Heart left ventricle (tissue), 16 donors: Measurements from ENCODE around the gene PRMT5. TPM values are rescaled to one million over a fixed set of nuclear protein-coding genes. Genes with fewer than 3 reads are reported as not detected.
"Not testable (repeated sequence)": the region's sequence is repeated elsewhere in the genome, so short reads cannot be mapped to it uniquely, and the experiment has no call there.

Experiments
- ATAC-seq, 4 donors: fragments of 200-7000 bp; cut with Tn5 transposase; one replicate each; pipeline ENCODE4 v1.9.1; 2020 to 2022; ENCODE audit warnings: moderate library complexity in 4 of 4, mild to moderate bottlenecking in 3 of 4, moderate number of reproducible peaks in 1 of 4
- DNase-seq, 5 donors: peaks; one replicate each; pipeline ENCODE4 v3.0.0-alpha.2; 2020
- H3K27ac ChIP-seq, 12 donors: fragments of 200-600 bp; sonication (generic) in 4 of 12; one replicate each; pipeline versions ENCODE4 v1.5.0 to v1.8.0; 2016 to 2022; ENCODE audit warnings: mild to moderate bottlenecking in 2 of 12
- H3K27me3 ChIP-seq, 9 donors: fragments of 200-600 bp; sonication (generic) in 2 of 9; one replicate each; pipeline versions ENCODE4 v1.5.1 to v1.8.0; 2016 to 2022; ENCODE audit warnings: mild to moderate bottlenecking in 3 of 9
- H3K36me3 ChIP-seq, 9 donors: fragments of 200-600 bp; sonication (generic) in 2 of 9; one replicate each; pipeline versions ENCODE4 v1.5.0 to v1.8.0; 2018 to 2022; ENCODE audit warnings: mild to moderate bottlenecking in 2 of 9
- H3K4me1 ChIP-seq, 12 donors: fragments of 200-600 bp; sonication (generic) in 4 of 12; one replicate each; pipeline versions ENCODE4 v1.5.0 to v1.8.0; 2016 to 2022; ENCODE audit warnings: mild to moderate bottlenecking in 3 of 12
- H3K4me3 ChIP-seq, 12 donors: fragments of 200-600 bp; sonication (generic) in 4 of 12; one replicate each; pipeline versions ENCODE4 v1.5.0 to v1.8.0; 2017 to 2022; ENCODE audit warnings: mild to moderate bottlenecking in 9 of 12, moderate library complexity in 4 of 12
- H3K9me3 ChIP-seq, 12 donors: fragments of 200-600 bp; sonication (generic) in 4 of 12; one replicate each; pipeline versions ENCODE4 v1.5.0 to v1.8.0; 2016 to 2022; ENCODE audit warnings: mild to moderate bottlenecking in 1 of 12
- POLR2A ChIP-seq, 2 donors: fragments of 450-650 bp; IDR thresholded peaks; one replicate each; pipeline ENCODE4 v1.6.1; 2017; ENCODE audit warnings: antibody characterized with exemption in 2 of 2, mild to moderate bottlenecking in 2 of 2, moderate library complexity in 2 of 2
- WGBS, 4 donors: extraction: QIAGEN DNeasy Blood & Tissue Kit in 2 of 4; methylation state at CpG; one replicate each; pipeline versions ENCODE4 v1.1.5 to v1.1.7; 2013 to 2018; 5-methylcytosine and 5-hydroxymethylcytosine counted together
- intact Hi-C, 10 donors: fragments of 100-400 bp; cut with DNase I; formaldehyde crosslinking; loops; one replicate each; pipeline versions ENCODE4 v1.11.1 to v1.14.2; 2022
- polyA plus RNA-seq, 2 donors: library from polyadenylated mRNA; stranded (reverse); fragments of 200-250 nt; gene quantifications; one replicate each; pipeline ENCODE4 v1.2.3, GENCODE V29; 2013
- total RNA-seq, 9 donors: library from RNA; depleted of rRNA in 2 of 9; stranded (reverse); fragments of >200 nt in 2 of 9; fragmentation: NEBNext Ultra II Directional in 3 of 9; extraction: Animal tissue kit (Norgen Biotek cat#: 25700) in 3 of 9; gene quantifications; one replicate each; pipeline versions ENCODE4 v1.1.0 to v1.2.4, GENCODE V29; 2016 to 2023
- TF ChIP-seq, protein P1 (sequence below), 12 donors: fragments of 200-600 bp; sonication (generic) in 4 of 12; IDR thresholded peaks; one replicate each; pipeline versions ENCODE4 v1.5.0 to v1.8.0; 2018 to 2022; ENCODE audit warnings: antibody characterized with exemption in 12 of 12, mild to moderate bottlenecking in 5 of 12
- donor health status: ischemic (EF 13 %, LVEDD 7.1; RV severe dilation, severe dysfunction).
- donor health status: healthy with polysubstance abuse.
- donor health status: DM: no; HTN: yes; CAD: no.
- donor health status: DM: no; HTN: no; CAD: no.
- donor health status: ischemic (EF 25% LVEDD 6.9; RV normal size, moderate dysfunction).
- donor health status: ischemic (EF 25% LVEDD 5.7; RV mildly dilated, moderate dysfunction).
- donor health status: healthy.
- donor health status: DM: yes; HTN: yes; CAD: no.
- donor health status: ischemic (EF 35%, LVEDD 5.7; RV mildly dilated, moderate dysfunction).
- donor health status: nonischemic (EF 11% LVEDD 7.7; RV severe dilation, severe dysfunction).
- donor health status: DM: yes; HTN: yes; CAD: no.
- donor health status: PGD.
- donor health status: ischemic (EF 29% LVEDD 5.4; RV normal size, mild dysfunction).
- donor health status: nonischemic (EF 23%, LVEDD 6.1; RV moderate dilation, normal function).

Gene PRMT5
- total and polyA plus RNA-seq, 11 donors: 10.4 to 101 (median 48.8) TPM

DNA sequence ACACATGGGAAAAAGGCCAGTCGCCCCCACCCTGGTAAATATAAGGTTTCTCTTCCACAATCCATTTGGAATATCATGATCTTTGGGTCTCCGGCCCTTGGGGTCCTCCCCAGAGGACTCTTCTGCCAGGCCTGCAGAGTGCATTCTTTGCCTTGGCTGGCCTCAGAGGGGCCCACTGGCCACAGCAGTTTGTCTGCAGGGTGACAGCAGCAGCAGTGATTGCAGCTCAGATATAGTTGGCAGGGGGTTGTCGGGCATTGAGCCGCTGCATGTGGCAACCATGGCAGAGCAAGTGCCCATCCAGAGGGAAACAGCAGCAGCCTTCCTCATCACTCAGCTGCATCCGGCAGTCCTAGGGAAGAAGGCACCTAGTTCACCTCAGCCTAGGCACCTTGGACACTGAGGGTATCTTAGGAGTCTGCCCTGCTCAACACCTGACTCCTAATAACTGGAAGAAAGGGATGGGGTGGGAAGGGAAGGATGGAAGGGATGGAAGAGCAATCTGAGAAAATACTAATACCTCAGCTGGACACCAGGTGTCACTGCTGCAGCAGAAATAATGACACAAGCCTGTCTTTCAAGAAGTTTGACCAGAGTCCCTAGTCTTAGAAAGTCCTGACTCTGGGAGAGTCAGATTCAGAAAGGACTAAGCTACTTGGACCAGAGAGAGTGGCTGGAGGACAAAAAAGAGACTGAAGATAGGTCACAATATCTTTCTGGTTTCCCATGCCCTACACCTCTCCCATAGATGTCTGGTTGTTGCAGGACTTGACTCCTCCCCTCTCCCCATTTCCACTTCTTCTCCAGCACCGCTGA lies 44.2 kb upstream of the PRMT5 start:
- H3K36me3 ChIP-seq: peaks cover 0 to 18% (median 3%) of the 10 kb centered on the region in 9 donors
- peaks cover 3 to 30% (median 20%) of the 10 kb centered on the region in 12 donors for H3K4me1 ChIP-seq
- no peaks in the 10 kb centered on the region for H3K9me3 ChIP-seq
- ATAC-seq (peak; percentile 5 to 57 (median 42)), DNase-seq (peak in 2 of 5 donors; percentile 37 to 43)
- intact Hi-C loops: loop anchor here in 2 of 10 donors (1.0 to 10.0 kb wide), 2 partner anchors 10 to 419 kb away; no protein-coding TSS in a partner anchor
- peak overlapping the region in 5 of 12 donors; percentile 5 to 55 (median 27) for H3K27ac ChIP-seq
- WGBS, 4 donors: 78 to 83% (median 81%) methylated on average over 5 to 6 of the region's 6 CpGs
- H3K27me3 ChIP-seq: no peaks in the 10 kb centered on the region
- H3K4me3 ChIP-seq: no peak overlapping the region
- TF ChIP-seq, protein P1, sequence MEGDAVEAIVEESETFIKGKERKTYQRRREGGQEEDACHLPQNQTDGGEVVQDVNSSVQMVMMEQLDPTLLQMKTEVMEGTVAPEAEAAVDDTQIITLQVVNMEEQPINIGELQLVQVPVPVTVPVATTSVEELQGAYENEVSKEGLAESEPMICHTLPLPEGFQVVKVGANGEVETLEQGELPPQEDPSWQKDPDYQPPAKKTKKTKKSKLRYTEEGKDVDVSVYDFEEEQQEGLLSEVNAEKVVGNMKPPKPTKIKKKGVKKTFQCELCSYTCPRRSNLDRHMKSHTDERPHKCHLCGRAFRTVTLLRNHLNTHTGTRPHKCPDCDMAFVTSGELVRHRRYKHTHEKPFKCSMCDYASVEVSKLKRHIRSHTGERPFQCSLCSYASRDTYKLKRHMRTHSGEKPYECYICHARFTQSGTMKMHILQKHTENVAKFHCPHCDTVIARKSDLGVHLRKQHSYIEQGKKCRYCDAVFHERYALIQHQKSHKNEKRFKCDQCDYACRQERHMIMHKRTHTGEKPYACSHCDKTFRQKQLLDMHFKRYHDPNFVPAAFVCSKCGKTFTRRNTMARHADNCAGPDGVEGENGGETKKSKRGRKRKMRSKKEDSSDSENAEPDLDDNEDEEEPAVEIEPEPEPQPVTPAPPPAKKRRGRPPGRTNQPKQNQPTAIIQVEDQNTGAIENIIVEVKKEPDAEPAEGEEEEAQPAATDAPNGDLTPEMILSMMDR (IDR thresholded peaks at IDR 0.05): peak; percentile 53 to 80 (median 66)
- TF ChIP-seq POLR2A (IDR thresholded peaks at IDR 0.05): no peak

DNA sequence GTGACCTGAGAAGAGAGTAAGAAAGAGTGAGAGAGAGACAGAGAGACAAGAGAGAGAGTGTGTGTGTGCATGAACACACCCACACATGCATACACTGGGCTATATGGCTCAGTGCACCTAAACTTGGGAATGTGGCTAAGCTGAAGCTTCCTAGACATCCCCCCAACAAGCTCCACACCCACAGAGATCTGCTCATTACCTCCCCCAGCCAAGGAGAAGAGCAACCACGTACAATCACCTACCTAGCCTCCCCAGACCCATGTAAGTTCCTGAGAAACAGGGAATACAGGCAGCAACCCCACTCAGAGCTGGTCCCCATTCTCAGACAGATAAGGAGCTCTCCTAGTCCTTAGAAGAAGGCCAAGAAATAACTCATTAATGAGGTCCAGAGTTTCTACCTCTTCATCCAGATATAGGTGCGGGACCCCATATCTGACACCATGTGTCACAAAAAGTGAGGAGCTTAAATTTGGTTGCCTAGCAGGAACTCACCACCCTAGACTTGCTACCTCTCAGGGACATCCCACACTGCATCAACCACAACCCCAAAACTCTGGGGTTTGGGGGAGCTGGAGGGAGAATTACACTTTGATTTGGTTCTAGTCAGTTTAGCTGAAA lies 43.2 kb upstream of the PRMT5 start:
- no peak for ATAC-seq
- Histone ChIP-seq H3K4me3 (no peak overlapping the region), H3K36me3 (peaks cover 0 to 18% (median 3%) of the 10 kb centered on the region in 9 donors), H3K27ac (no peak overlapping the region), H3K4me1 (peaks cover 0 to 20% (median 11%) of the 10 kb centered on the region in 12 donors), H3K9me3 (no peaks in the 10 kb centered on the region), H3K27me3 (no peaks in the 10 kb centered on the region)
- TF ChIP-seq, protein P1 (IDR thresholded peaks at IDR 0.05): no peak
- TF ChIP-seq POLR2A (IDR thresholded peaks at IDR 0.05): no peak
- WGBS, 4 donors: 89 to 100% (median 92%) methylated on average over 2 of the region's 2 CpGs
- DNase-seq: no peak
- intact Hi-C loops: loop anchor here in 1 of 10 donors (10.0 kb wide), 1 partner anchor 418 kb away; no protein-coding TSS in a partner anchor

DNA sequence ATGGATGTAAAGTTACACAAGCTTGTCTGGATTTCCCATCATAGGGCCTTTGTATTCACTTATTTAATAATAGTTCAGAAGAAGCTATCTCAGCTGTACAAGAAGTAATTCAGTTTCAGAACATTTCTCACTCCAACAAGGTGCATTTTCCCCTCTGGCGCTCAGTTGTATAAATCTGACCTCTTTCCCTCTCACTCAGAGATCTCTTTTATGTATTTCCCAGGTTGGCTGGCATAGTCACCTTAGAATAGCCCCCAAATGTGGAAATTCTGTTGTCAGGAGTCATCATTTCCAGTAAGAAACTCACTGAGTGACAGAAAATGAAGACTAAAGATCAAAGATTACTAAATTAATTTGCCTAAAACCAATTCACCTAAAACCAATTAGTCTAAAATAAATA lies 42.0 kb upstream of the PRMT5 start:
- Histone ChIP-seq H3K4me1 (peaks cover 0 to 9% (median 0%) of the 10 kb centered on the region in 12 donors), H3K27me3 (no peaks in the 10 kb centered on the region), H3K36me3 (peaks cover 0 to 18% (median 3%) of the 10 kb centered on the region in 9 donors), H3K27ac (no peak overlapping the region), H3K4me3 (no peak overlapping the region), H3K9me3 (no peaks in the 10 kb centered on the region)
- 93 to 100% (median 97%) methylated on average over 1 of the region's 1 CpG for WGBS, 4 donors
- DNase-seq: no peak
- intact Hi-C loops: loop anchor here in 1 of 10 donors (10.0 kb wide), 1 partner anchor 416 kb away; no protein-coding TSS in a partner anchor
- TF ChIP-seq, protein P1 (IDR thresholded peaks at IDR 0.05): no peak
- TF ChIP-seq POLR2A (IDR thresholded peaks at IDR 0.05): no peak
- ATAC-seq: no peak

DNA sequence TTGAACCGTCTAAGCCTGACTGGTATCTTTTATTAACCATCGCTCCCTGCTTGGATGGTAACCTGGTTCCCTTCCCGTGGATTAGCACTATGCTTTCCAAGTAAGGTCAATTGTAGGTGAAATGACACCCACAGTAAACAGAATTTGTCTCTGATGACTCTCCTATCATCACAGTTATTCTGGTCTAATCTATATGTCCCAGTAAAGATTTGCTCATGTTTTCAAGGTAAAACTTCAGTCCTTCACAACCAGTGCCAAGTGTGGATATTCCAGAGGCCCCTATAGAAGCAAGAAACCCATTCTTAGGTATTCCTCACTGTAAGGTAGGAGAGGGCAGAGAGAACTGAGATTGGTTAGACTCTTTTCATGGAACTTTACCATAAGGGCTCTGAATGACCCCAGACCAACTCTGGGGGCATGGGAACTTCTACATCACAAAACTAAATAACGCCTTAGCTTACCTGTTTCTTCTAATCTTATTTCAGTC lies 37.6 kb upstream of the PRMT5 start:
- Histone ChIP-seq H3K4me3 (no peak overlapping the region), H3K36me3 (peaks cover 0 to 3% (median 0%) of the 10 kb centered on the region in 9 donors), H3K27me3 (no peaks in the 10 kb centered on the region), H3K4me1 (no peaks in the 10 kb centered on the region), H3K9me3 (no peaks in the 10 kb centered on the region), H3K27ac (no peak overlapping the region)
- intact Hi-C loops: no loop called here
- TF ChIP-seq POLR2A (IDR thresholded peaks at IDR 0.05): no peak
- TF ChIP-seq, protein P1 (IDR thresholded peaks at IDR 0.05): no peak
- DNase-seq (no peak), ATAC-seq (no peak)
- WGBS, 4 donors: 45 to 60% (median 50%) methylated on average over 4 of the region's 4 CpGs

DNA sequence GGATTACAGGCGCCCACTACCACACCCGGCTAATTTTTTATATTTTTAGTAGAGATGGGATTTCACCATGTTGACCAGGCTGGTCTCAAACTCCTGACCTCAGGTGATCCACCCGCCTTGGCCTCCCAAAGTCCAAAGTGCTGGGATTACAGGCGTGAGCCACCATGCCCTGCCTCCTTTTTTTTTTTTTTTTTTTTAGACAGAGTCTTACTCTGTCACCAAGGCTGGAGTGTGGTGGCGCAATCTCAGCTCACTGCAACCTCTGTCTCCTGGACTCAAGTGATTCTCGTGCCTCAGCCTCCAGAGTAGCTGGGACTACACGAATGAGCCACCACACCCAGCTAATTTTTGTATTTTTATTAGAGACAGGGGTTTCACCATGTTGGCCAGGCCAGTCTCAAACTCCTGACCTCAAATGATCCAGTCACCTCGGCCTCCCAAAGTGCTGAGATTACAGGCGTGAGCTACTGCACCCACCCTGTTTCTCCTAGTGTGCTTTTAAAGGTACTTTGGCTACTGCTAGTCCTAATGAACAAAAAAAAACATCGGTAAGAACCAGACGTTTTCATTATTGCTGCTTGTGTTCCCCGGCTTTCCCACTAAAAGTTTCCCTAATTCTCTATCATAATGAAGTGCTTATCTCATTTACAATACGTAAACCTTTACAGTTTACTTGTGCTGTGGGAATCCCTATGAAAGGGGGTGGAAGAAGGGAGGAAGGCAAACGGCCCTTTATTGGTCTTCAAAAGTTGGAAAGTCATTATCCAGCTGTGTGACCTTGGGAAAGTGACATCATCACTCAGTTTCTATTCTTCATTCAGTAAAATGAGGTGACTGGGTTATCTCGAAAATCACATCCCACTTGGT lies 37.0 kb upstream of the PRMT5 start:
- WGBS, 4 donors: 68 to 77% (median 74%) methylated on average over 15 of the region's 15 CpGs
- DNase-seq, H3K27me3 ChIP-seq, H3K36me3 ChIP-seq, H3K4me3 ChIP-seq, H3K4me1 ChIP-seq, intact Hi-C loops, ATAC-seq, H3K27ac ChIP-seq, H3K9me3 ChIP-seq: not testable (repeated sequence)
